Mesangial cell (primary cell): ENCODE results near the gene ERGIC2. TPM values are rescaled to one million over a fixed set of nuclear protein-coding genes. Genes with fewer than 3 reads are reported as not detected.

Source experiments
- total RNA-seq: library from RNA; depleted of rRNA; stranded (reverse); fragments of >200 nt; gene quantifications from 2 replicates; pipeline ENCODE4 v1.2.3, GENCODE V29; 2015

The ERGIC2 gene, protein sequence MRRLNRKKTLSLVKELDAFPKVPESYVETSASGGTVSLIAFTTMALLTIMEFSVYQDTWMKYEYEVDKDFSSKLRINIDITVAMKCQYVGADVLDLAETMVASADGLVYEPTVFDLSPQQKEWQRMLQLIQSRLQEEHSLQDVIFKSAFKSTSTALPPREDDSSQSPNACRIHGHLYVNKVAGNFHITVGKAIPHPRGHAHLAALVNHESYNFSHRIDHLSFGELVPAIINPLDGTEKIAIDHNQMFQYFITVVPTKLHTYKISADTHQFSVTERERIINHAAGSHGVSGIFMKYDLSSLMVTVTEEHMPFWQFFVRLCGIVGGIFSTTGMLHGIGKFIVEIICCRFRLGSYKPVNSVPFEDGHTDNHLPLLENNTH
- total RNA-seq = 26.1 and 27.1 TPM in 2 replicates

DNA sequence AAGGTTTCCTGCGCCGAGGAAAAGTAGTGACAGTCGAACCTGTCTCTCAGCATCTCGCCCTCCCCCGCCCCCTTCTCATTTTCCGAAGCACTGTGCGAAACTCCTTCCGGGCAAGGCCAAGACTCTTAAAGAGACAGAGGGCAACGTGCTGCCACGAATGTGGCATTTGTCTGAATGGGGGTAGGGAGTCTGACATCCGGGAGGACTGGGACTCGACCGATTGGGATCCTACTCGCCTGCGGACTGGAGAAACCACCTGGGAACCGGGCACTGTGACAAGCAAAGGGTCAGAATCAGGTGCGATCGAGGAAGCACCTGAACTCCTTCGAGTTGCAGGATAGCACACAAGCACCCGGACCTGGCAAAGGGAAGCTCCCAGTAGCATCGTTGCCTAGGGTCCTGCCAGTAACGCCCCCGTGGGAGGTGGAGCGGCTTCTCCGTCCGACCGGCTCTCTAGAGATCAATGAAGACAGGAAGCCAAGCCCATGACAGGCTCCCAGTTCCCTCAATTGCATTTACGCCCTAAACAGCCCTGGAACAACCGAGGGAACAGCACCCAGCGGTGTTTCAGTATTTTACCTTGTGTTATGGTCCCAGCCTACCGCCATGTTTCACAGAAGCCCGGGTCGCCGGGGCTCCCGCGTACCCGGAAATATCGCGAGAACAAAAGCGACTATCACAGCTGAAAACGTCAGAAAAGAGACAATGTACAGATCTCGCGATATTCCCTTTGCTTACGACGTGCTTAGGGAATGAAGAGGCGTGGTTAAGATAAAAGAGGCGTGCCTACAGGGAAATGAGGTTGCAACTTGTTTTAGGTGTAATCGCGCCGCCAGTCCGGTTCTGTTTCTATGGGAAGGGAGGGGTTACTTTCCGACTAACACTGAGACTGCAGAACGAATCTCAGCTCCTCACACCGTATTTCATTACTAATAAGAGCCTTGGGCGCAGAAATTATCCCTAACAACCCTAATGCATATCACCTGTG lies at the start of gene ERGIC2:
ERGIC2 (minus strand) TSS at position 637 of the 988 bp plus-strand sequence. CDS start 9,539 bp downstream, outside the sequence.

Other genes with a start within 250 kb of the ERGIC2 start
- 10.1 and 19.6 TPM in 2 replicates for gene FAR2, start 231.9 kb downstream of the ERGIC2 start, total RNA-seq
- gene OVCH1, start 116.5 kb upstream of the ERGIC2 start, total RNA-seq = not detected in 2 replicates